H1 (cell line): ENCODE results near the gene PAGE2B. TPM values are rescaled to one million over a fixed set of nuclear protein-coding genes. Genes with fewer than 3 reads are reported as not detected.

Experiments used
- TBP ChIP-seq: IDR thresholded peaks from 2 replicates; pipeline ENCODE4 v1.6.1; 2011; ENCODE audit warnings: low read depth, low read length, improper control_type of control experiment
- polyA plus RNA-seq, 7 experiments: library from polyadenylated mRNA; depleted of rRNA in 3 of 7; stranded (reverse) in 5 of 7; unstranded in 2 of 7; fragments of >200 nt in 5 of 7; fragments of 200-250 nt in 2 of 7; gene quantifications; 1 replicate in 5 of 7; 2 replicates in 1 of 7; 4 replicates in 1 of 7; pipeline versions ENCODE4 v1.2.1 to v1.2.3, GENCODE V29; 2011 to 2013; ENCODE audit warnings: missing spikeins in 2 of 7, mixed read lengths in 2 of 7
- total RNA-seq: library from RNA; stranded (reverse); fragmentation: NEBNext Ultra II Directional; extraction: Animal tissue kit (Norgen Biotek cat#: 25700); gene quantifications from 2 replicates; pipeline ENCODE4 v1.2.1, GENCODE V29; 2021
- TF ChIP-seq, protein P1 (sequence below): fragments of 300-600 bp; sonication (generic); IDR thresholded peaks from 2 replicates; pipeline ENCODE4 v1.7.1; 2012; ENCODE audit warnings: low read length, moderate library complexity, mild to moderate bottlenecking, inconsistent platforms; ENCODE audit not compliant: insufficient replicate concordance
- TF ChIP-seq, protein P2 (sequence below): IDR thresholded peaks from 2 replicates; pipeline ENCODE4 v1.6.1; 2012; ENCODE audit warnings: inconsistent platforms

PAGE2B gene
- total and polyA plus RNA-seq, 2 of the 8 experiments (the other 6 are each of a cell fraction or from before 2014, with no cell fraction given), result not detected

DNA sequence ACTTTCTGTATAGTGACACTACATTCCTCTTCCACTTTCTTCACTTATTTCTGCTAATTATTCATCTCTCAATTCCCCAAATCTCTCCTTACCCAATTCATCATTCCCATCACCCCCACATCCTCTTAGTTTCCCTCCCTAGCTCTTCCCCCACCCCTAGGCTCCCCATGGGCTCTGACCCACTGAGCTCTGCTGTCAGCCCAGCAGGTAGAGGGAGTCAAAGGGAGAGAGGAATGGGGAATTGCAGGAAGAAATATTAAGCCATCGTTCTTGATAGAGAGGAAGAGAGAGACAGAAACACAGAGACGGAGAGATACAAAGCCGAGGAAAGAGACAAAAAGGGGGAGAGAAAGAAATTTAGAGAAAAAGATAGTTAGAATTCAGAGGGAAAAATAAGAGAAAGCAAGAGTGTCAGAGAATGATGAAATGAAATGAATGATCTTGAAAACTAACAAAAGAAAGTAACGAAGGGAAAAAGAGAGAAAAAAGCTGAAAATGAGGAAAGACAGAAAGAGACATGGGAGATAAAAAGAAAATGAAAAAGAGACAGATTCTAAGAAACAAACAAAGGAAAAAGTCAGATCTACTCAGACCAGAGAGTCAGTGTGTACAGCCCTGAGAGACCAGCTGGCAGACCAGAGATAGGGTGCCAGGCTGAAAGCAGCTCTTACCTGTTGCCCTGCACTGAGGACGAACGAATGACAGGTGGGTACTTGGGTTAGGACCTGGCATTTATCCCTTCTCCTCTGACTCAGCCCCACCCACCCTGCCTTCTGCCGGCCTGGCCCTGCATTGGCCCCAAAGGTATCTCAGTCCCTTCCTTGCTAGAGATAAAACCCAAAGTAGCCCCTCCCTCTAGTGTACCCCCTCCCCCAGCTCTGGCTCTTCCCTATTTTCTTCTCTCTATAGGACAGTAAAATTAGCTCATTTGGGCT is 44.3 kb upstream of the PAGE2B start, which contains the start of gene ALAS2 (continued):
- TF ChIP-seq, protein P1, sequence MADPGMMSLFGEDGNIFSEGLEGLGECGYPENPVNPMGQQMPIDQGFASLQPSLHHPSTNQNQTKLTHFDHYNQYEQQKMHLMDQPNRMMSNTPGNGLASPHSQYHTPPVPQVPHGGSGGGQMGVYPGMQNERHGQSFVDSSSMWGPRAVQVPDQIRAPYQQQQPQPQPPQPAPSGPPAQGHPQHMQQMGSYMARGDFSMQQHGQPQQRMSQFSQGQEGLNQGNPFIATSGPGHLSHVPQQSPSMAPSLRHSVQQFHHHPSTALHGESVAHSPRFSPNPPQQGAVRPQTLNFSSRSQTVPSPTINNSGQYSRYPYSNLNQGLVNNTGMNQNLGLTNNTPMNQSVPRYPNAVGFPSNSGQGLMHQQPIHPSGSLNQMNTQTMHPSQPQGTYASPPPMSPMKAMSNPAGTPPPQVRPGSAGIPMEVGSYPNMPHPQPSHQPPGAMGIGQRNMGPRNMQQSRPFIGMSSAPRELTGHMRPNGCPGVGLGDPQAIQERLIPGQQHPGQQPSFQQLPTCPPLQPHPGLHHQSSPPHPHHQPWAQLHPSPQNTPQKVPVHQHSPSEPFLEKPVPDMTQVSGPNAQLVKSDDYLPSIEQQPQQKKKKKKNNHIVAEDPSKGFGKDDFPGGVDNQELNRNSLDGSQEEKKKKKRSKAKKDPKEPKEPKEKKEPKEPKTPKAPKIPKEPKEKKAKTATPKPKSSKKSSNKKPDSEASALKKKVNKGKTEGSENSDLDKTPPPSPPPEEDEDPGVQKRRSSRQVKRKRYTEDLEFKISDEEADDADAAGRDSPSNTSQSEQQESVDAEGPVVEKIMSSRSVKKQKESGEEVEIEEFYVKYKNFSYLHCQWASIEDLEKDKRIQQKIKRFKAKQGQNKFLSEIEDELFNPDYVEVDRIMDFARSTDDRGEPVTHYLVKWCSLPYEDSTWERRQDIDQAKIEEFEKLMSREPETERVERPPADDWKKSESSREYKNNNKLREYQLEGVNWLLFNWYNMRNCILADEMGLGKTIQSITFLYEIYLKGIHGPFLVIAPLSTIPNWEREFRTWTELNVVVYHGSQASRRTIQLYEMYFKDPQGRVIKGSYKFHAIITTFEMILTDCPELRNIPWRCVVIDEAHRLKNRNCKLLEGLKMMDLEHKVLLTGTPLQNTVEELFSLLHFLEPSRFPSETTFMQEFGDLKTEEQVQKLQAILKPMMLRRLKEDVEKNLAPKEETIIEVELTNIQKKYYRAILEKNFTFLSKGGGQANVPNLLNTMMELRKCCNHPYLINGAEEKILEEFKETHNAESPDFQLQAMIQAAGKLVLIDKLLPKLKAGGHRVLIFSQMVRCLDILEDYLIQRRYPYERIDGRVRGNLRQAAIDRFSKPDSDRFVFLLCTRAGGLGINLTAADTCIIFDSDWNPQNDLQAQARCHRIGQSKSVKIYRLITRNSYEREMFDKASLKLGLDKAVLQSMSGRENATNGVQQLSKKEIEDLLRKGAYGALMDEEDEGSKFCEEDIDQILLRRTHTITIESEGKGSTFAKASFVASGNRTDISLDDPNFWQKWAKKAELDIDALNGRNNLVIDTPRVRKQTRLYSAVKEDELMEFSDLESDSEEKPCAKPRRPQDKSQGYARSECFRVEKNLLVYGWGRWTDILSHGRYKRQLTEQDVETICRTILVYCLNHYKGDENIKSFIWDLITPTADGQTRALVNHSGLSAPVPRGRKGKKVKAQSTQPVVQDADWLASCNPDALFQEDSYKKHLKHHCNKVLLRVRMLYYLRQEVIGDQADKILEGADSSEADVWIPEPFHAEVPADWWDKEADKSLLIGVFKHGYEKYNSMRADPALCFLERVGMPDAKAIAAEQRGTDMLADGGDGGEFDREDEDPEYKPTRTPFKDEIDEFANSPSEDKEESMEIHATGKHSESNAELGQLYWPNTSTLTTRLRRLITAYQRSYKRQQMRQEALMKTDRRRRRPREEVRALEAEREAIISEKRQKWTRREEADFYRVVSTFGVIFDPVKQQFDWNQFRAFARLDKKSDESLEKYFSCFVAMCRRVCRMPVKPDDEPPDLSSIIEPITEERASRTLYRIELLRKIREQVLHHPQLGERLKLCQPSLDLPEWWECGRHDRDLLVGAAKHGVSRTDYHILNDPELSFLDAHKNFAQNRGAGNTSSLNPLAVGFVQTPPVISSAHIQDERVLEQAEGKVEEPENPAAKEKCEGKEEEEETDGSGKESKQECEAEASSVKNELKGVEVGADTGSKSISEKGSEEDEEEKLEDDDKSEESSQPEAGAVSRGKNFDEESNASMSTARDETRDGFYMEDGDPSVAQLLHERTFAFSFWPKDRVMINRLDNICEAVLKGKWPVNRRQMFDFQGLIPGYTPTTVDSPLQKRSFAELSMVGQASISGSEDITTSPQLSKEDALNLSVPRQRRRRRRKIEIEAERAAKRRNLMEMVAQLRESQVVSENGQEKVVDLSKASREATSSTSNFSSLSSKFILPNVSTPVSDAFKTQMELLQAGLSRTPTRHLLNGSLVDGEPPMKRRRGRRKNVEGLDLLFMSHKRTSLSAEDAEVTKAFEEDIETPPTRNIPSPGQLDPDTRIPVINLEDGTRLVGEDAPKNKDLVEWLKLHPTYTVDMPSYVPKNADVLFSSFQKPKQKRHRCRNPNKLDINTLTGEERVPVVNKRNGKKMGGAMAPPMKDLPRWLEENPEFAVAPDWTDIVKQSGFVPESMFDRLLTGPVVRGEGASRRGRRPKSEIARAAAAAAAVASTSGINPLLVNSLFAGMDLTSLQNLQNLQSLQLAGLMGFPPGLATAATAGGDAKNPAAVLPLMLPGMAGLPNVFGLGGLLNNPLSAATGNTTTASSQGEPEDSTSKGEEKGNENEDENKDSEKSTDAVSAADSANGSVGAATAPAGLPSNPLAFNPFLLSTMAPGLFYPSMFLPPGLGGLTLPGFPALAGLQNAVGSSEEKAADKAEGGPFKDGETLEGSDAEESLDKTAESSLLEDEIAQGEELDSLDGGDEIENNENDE, result no peak
- no peak for TF ChIP-seq TBP
- TF ChIP-seq, protein P2, sequence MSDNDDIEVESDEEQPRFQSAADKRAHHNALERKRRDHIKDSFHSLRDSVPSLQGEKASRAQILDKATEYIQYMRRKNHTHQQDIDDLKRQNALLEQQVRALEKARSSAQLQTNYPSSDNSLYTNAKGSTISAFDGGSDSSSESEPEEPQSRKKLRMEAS, result no peak
- TF ChIP-seq, all 59 proteins: peak for 0
